NCI-H748 (cell line): ENCODE results near the gene E4F1.
"Not testable (repeated sequence)": the region's sequence is repeated elsewhere in the genome, so short reads cannot be mapped to it uniquely, and the experiment has no call there.

Experiments
- DNase-seq: peaks from one replicate; lab custom pipeline; 2025; ENCODE audit not compliant: unreplicated experiment; lab: John Stamatoyannopoulos, UW

E4F1 gene

GRCh38 chr16:2240331-2240730, 16.9 kb downstream of the E4F1 start:
- DNase-seq, result not testable (repeated sequence)

- DNase-seq, result no peak
These were observed 19.2 kb downstream of the E4F1 start for GRCh38 chr16:2242598-2242997.

GRCh38 chr16:2243031-2243528, 19.7 kb downstream of the E4F1 start:
- no peak for DNase-seq

DNA sequence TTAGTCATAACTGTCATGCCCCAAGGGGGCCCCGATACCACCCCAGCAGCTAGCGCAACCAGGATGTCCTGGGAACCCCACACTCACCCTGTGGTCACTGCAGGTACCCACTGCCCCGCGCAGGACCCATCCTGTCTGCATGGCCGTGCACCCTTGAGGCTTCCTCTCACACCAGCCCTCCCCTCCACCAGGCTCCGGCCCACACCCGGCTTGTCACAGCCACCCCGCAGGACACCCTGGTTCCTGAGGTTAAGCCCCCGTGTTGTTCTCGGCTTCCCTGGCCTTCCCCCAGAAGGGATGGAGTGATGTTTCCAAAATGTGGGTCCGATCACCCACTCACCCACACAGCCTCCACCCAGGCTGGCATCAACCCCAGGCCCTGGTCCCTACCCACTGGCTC, 20.4 kb downstream of the E4F1 start:
- no peak for DNase-seq

DNA sequence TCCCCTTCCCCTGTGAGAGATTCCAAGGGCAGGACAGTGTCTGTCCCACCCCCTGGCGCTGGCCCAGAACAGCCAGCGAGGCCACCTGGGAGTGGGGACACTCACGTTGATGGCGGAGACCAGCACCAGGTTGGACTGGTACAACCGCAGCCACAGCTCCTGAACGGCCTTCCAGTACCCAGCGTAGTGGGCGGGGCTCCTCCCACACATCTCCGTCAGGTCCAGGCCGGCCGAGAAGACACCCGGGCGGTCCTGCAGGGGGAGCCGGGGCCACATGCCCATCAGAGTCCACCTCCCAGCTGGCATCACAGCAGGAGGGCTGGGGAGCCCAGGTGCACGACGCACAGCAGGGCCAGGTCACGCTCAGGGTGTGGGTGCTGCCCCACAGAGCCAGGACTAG, 20.9 kb downstream of the E4F1 start:
- no peak for DNase-seq

- no peak for DNase-seq
These were observed 21.8 kb downstream of the E4F1 start for GRCh38 chr16:2244926-2245795.

DNA sequence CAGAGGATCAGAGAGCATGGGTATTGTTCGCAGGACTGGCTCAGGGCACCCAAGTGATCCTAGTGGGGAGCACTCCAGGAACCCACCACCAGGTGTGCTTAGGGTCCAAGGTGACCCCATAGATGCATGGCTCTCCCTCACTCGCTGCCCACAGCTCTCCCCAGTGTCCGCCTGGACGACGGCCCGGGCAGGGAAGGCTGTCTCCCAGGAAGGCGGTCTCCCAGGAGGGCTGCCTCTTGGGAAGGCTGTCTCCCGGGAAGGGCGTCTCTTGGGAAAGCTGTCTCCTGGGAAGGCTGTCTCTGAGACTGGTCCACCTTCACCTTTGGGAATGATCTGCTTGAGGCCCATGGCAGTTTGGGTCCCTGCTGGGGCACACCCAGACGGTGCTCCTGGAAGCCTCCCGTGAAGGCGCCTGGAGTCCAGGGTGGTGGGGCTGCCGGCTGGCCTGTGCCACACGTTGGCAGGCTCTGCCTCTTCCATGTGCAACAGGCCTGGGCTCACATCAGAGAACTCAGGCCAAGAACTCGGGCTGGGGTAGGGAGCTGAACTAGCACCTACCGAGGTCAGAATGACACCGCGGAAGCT, 23.0 kb downstream of the E4F1 start:
- no peak for DNase-seq

- peak; percentile 62 for DNase-seq
These were observed 27.4 kb downstream of the E4F1 start for GRCh38 chr16:2250652-2251295.

- DNase-seq, result peak; percentile 88
These were observed 28.1 kb downstream of the E4F1 start, which contains the start of gene ECI1 for GRCh38 chr16:2251296-2252111. TSS of gene ECI1 (minus strand) at chr16:2251587. CDS start at chr16:2251566, 21 bp downstream.

DNA sequence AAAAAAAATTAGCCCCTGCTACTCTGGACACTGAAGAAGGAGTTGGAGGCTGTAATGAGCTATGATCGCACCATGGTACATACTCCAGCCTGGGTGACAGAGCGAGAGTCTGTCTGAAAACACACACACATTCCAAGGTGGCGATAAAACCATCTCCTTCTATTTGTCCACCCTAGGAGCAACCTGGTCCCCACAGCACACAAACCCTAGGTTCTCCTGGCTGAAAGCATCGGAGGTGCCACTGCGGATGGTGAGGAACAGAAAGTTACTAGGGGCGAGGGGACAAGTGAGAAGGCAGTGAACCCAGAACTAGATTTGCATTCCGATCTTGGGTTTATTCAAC, 29.4 kb downstream of the E4F1 start:
- DNase-seq, result no peak

GRCh38 chr16:2253293-2253692, 29.9 kb downstream of the E4F1 start:
- DNase-seq, result no peak

DNA sequence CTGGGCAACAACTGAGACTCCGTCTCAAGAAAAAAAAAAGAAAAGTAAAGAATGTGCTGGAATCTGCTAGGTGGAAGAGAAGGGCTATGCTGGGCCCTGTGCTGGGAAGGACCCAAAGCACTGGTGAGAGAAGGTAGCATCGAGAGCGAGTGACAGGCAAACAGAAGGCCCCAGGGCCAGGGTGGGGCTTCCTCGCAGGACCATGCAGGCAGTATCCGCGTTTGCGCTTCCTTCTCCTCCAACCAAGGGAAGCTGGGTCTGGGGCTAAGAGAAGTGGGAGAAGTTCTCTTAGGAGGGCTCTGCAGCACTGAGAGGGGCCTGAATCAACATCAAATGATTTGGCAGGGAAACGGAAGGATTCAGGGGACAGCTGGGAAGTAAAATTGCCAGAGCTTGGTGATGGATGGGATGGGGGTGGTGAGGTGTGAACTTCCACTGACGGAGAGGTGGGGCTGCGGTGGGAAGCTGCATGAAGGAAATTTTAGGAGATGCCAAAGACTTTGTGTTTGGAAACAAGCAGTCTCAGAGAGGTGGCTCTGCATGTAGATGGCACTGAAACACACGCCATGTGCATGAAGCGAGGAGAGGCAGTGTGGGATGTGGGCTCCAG, 33.2 kb downstream of the E4F1 start:
- no peak for DNase-seq

DNA sequence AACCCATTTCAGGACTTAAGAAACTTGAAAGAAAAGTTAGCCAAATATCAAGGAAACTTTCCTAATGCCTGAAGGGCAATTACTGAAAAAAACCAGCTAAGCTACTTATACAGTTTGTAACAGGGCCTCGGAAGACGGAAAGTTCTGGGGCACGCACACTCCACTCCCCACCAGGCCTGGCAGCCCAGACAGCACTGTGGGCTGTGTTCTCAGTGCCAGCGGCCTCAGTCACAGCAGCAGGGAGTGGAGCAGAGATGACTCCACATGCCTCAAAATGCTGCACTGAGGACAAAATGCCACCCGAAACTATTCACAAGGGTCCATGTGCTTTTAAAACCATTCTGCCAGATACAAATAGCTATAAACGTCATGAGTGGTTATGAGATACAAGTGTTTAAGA, 34.3 kb downstream of the E4F1 start:
- DNase-seq, result no peak

DNA sequence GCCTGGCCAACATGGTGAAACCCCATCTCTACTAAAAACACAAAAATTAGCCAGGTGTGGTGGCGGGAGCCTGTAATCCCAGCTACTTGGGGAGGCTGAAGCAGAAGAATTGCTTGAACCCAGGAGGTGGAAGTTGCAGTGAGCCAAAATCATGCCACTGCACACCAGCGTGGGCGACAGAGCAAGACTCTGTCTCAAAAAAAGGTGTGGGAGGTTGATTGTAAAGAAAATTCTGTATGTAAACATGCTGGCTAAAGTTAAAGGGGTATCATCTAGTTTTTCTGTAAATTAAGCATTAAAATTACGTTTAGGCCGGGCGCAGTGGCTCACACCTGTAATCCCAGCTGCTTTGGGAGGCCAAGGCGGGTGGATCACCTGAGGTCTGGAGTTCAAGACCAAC, 35.1 kb downstream of the E4F1 start:
- DNase-seq, result not testable (repeated sequence)

- no peak for DNase-seq
These were observed 36.9 kb downstream of the E4F1 start for GRCh38 chr16:2260250-2260649.

- not testable (repeated sequence) for DNase-seq
These were observed 39.6 kb downstream of the E4F1 start for GRCh38 chr16:2263026-2263425.

GRCh38 chr16:2266887-2267286, 43.5 kb downstream of the E4F1 start:
- not testable (repeated sequence) for DNase-seq

DNA sequence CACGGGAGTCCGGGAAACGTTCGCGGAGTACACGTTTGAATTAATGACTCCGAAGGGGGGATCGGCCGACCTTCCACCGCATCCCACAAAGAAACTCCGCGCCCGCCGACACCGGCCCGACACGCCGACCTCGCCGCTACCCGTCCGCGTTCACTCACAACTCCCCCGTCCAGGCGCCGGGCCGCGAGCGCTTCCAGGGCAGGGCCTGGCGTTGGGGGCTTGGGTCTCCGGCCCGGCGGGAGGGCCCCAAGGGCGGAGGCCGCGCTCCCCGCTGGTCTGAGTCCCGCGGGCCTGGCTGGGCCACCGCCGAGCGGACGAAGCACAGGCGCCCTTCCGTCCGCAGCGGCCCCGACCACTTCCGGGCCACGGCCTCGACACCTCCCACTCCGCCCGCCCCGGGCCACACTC, 44.1 kb downstream of the E4F1 start:
- peak; percentile 77 for DNase-seq

GRCh38 chr16:2267913-2268666, 44.7 kb downstream of the E4F1 start, which contains the start of gene RNPS1:
TSS of gene RNPS1 (minus strand) at chr16:2268126. CDS start at chr16:2264643, 3,483 bp downstream.
- DNase-seq, result peak; percentile 95

GRCh38 chr16:2270070-2270462, 46.7 kb downstream of the E4F1 start:
- DNase-seq, result no peak
